SH-SY5Y (cell line): ENCODE results near the gene DZIP1.

ENCODE experiments used
- GATA2 ChIP-seq: IDR thresholded peaks from 2 replicates; pipeline ENCODE4 v1.6.1; 2011; ENCODE audit warnings: mild to moderate bottlenecking, low read depth, low read length
- GATA3 ChIP-seq: IDR thresholded peaks from 2 replicates; pipeline ENCODE4 v1.6.1; 2011; ENCODE audit warnings: low read depth, mild to moderate bottlenecking, low read length, moderate library complexity

GRCh38 chr13:95684418-95684817 is 39.9 kb upstream of the DZIP1 start:
- TF ChIP-seq GATA2 (no peak), GATA3 (no peak)
